HCT116 (cell line): Measurements from ENCODE around the gene PAMR1. TPM values are rescaled to one million over a fixed set of nuclear protein-coding genes. Genes with fewer than 3 reads are reported as not detected.

Source experiments
- ATAC-seq: fragments of 200-7000 bp; cut with Tn5 transposase; 2 replicates; pipeline ENCODE4 v1.9.1; 2020; ENCODE audit warnings: mild to moderate bottlenecking, moderate library complexity
- BruUV-seq: library from RNA; stranded (reverse); fragments of 400-500 nt; replicated peaks from 2 replicates; lab custom pipeline; 2021; lab: Mats Ljungman, UMichigan
- CTCF ChIA-PET: fragments of 300-600 bp; sonication (Branson Sonifier 250); formaldehyde crosslinking; loops from one replicate; lab custom pipeline; 2021; ENCODE audit warnings: antibody characterized with exemption; lab: Charles Lee
- POLR2A ChIA-PET: fragments of 300-600, 350-600 bp; sonication (Branson Sonifier 250); formaldehyde crosslinking; loops from one replicate; lab custom pipeline; 2021; ENCODE audit warnings: antibody characterized with exemption; lab: Charles Lee
- RAD21 ChIA-PET, 2 experiments: fragments of 300-600 bp; sonication (Branson Sonifier 250); formaldehyde crosslinking; loops; one replicate each; lab custom pipeline; 2023; ENCODE audit warnings: low total read pairs in 2 of 2; ENCODE audit not compliant: uncharacterized antibody in 2 of 2, unreplicated experiment in 2 of 2, low non-redundant PET in 1 of 2; lab: Charles Lee
- DNase-seq: peaks from one replicate; pipeline ENCODE4 v3.0.0-alpha.2; 2010; ENCODE audit warnings: low read depth, low spot score
- H2AFZ ChIP-seq: fragments of 200-600 bp; shearing (Covaris generic), sonication (generic); 2 replicates; pipeline ENCODE4 v1.6.1; 2017; ENCODE audit warnings: low read depth, mixed run types, mixed read lengths, antibody characterized with exemption, low read length; ENCODE audit not compliant: poor library complexity, severe bottlenecking
- H3K27ac ChIP-seq: 2 replicates; pipeline ENCODE4 v1.5.1; 2012; ENCODE audit warnings: low read depth, low read length
- H3K27me3 ChIP-seq: fragments of 200-600 bp; sonication (generic); 2 replicates; pipeline ENCODE4 v1.6.1; 2016; ENCODE audit warnings: mixed run types, low read length, mixed read lengths; ENCODE audit not compliant: insufficient read depth
- H3K36me3 ChIP-seq, 2 experiments: fragments of 200-500 bp in 1 of 2; fragments of 200-600 bp in 1 of 2; sonication (Bioruptor generic) in 1 of 2; sonication (generic) in 1 of 2; 2 replicates each; pipeline versions ENCODE4 v1.5.1 to v1.6.1; 2014 to 2016; ENCODE audit warnings: low read length in 2 of 2, inconsistent platforms in 1 of 2, mixed read lengths in 1 of 2, mixed run types in 1 of 2; ENCODE audit not compliant: insufficient read depth in 2 of 2, control insufficient read depth in 1 of 2
- H3K4me1 ChIP-seq, 2 experiments: fragments of 200-600 bp in 1 of 2; sonication (generic) in 1 of 2; 2 replicates each; pipeline versions ENCODE4 v1.5.1 to v1.6.1; 2012 to 2017; ENCODE audit warnings: low read length in 2 of 2, inconsistent platforms in 1 of 2, mild to moderate bottlenecking in 1 of 2, mixed read lengths in 1 of 2, mixed run types in 1 of 2, moderate library complexity in 1 of 2; ENCODE audit not compliant: insufficient read depth in 2 of 2, control insufficient read depth in 1 of 2
- H3K4me2 ChIP-seq: fragments of 200-600 bp; sonication (generic); 2 replicates; pipeline ENCODE4 v1.6.1; 2017; ENCODE audit warnings: mixed run types, low read length, mixed read lengths
- H3K4me3 ChIP-seq, 2 experiments: fragments of 200-600 bp in 1 of 2; sonication (generic) in 1 of 2; replicated peaks in 1 of 2; 2 replicates each; pipeline ENCODE4 v1.5.1; 2011 to 2016; ENCODE audit warnings: low read length in 2 of 2, control low read depth in 1 of 2, low read depth in 1 of 2, mild to moderate bottlenecking in 1 of 2, mixed read lengths in 1 of 2, mixed run types in 1 of 2
- H3K79me2 ChIP-seq: fragments of 200-600 bp; sonication (generic); 2 replicates; pipeline ENCODE4 v1.6.1; 2017; ENCODE audit warnings: mild to moderate bottlenecking, mixed run types, low read length, moderate library complexity, mixed read lengths; ENCODE audit not compliant: insufficient read depth
- H3K9ac ChIP-seq: fragments of 200-600 bp; sonication (generic); 2 replicates; pipeline ENCODE4 v1.6.1; 2016; ENCODE audit warnings: low read length, mixed read lengths
- H3K9me2 ChIP-seq: fragments of 200-600 bp; sonication (generic), shearing (Covaris generic); 2 replicates; pipeline ENCODE4 v1.6.1; 2017; ENCODE audit warnings: mixed run types, mild to moderate bottlenecking, moderate library complexity; ENCODE audit not compliant: insufficient read depth
- H3K9me3 ChIP-seq, 2 experiments: fragments of 200-500 bp in 1 of 2; fragments of 200-600 bp in 1 of 2; sonication (Bioruptor generic) in 1 of 2; sonication (generic) in 1 of 2; 2 replicates each; pipeline ENCODE4 v1.6.1; 2014 to 2017; ENCODE audit warnings: low read length in 2 of 2, mixed read lengths in 2 of 2, inconsistent platforms in 1 of 2, low read depth in 1 of 2, mild to moderate bottlenecking in 1 of 2, mixed run types in 1 of 2, moderate library complexity in 1 of 2; ENCODE audit not compliant: control insufficient read depth in 1 of 2, insufficient read depth in 1 of 2
- H4K20me1 ChIP-seq: fragments of 200-600 bp; sonication (generic), shearing (Covaris generic); 2 replicates; pipeline ENCODE4 v1.6.1; 2017; ENCODE audit warnings: mixed run types, mild to moderate bottlenecking, moderate library complexity; ENCODE audit not compliant: insufficient read depth
- EZH2 ChIP-seq: fragments of 200-600 bp; sonication (generic); IDR thresholded peaks from 2 replicates; pipeline ENCODE4 v1.6.1; 2017; ENCODE audit warnings: antibody characterized with exemption, mixed run types
- RAD21 ChIP-seq: IDR thresholded peaks from 2 replicates; pipeline ENCODE4 v1.6.1; 2012; ENCODE audit warnings: low read depth, mild to moderate bottlenecking
- intact Hi-C: fragments of 100-400 bp; cut with micrococcal nuclease; formaldehyde crosslinking; loops from 2 replicates; pipeline ENCODE4 v1.10.0; 2022
- total RNA-seq: library from RNA; stranded (reverse); gene quantifications from one replicate; pipeline ENCODE4 v1.2.1, GENCODE V29; 2021; ENCODE audit not compliant: unreplicated experiment
- TF ChIP-seq, protein P1 (sequence below), 3 experiments: fragments of 200-600 bp in 1 of 3; sonication (generic) in 1 of 3; IDR thresholded peaks in 2 of 3; conservative IDR thresholded peaks in 1 of 3; 2 replicates each; pipeline ENCODE4 v1.5.1; 2012 to 2017; ENCODE audit warnings: low read depth in 2 of 3, low read length in 2 of 3, antibody characterized with exemption in 1 of 3, borderline replicate concordance in 1 of 3, control low read depth in 1 of 3, mild to moderate bottlenecking in 1 of 3, mixed read lengths in 1 of 3, mixed run types in 1 of 3, moderate library complexity in 1 of 3; ENCODE audit not compliant: insufficient read depth in 1 of 3

The PAMR1 gene
- total RNA-seq, 1 experiment from 2014 or later = not detected

GRCh38 chr11:35486446-35486845 is 39.0 kb downstream of the PAMR1 start:
- intact Hi-C loops = loop anchor here (5.0 kb wide), 2 partner anchors 131 to 559 kb away; partner anchors contain the start of gene FJX1
- Histone ChIP-seq H3K9ac (no peak overlapping the region), H4K20me1 (no peaks in the 10 kb centered on the region), H3K4me1 (peaks cover 0 to 4% of the 10 kb centered on the region in 2 experiments; a peak in 1 of 4 replicates), H3K27me3 (no peaks in the 10 kb centered on the region)
- no TSS peak for BruUV-seq
- TF ChIP-seq, protein P1, sequence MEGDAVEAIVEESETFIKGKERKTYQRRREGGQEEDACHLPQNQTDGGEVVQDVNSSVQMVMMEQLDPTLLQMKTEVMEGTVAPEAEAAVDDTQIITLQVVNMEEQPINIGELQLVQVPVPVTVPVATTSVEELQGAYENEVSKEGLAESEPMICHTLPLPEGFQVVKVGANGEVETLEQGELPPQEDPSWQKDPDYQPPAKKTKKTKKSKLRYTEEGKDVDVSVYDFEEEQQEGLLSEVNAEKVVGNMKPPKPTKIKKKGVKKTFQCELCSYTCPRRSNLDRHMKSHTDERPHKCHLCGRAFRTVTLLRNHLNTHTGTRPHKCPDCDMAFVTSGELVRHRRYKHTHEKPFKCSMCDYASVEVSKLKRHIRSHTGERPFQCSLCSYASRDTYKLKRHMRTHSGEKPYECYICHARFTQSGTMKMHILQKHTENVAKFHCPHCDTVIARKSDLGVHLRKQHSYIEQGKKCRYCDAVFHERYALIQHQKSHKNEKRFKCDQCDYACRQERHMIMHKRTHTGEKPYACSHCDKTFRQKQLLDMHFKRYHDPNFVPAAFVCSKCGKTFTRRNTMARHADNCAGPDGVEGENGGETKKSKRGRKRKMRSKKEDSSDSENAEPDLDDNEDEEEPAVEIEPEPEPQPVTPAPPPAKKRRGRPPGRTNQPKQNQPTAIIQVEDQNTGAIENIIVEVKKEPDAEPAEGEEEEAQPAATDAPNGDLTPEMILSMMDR (IDR thresholded peaks at IDR 0.05 in 2 of 3, conservative IDR thresholded peaks at IDR 0.05 in 1 of 3; ENCODE audit: borderline replicate concordance in 1 of 3, insufficient read depth in 1 of 3, low read depth in 2 of 3, low read length in 2 of 3) = peak in 2 of 3 experiments; percentile 23 to 38; a peak in 2 of 6 replicates
- no peak for TF ChIP-seq EZH2
- TF ChIP-seq, all 23 proteins: peak for 1
- Histone ChIP-seq H3K9me2 (no peaks in the 10 kb centered on the region), H3K9me3 (peaks cover 0 to 6% of the 10 kb centered on the region in 2 experiments; a peak in 1 of 4 replicates), H3K79me2 (no peaks in the 10 kb centered on the region), H3K4me2 (no peak overlapping the region), H2AFZ (no peak overlapping the region), H3K4me3 (no peak overlapping the region), H3K36me3 (no peaks in the 10 kb centered on the region), H3K27ac (no peak overlapping the region)
- ChIA-PET POLR2A (no interaction called here), CTCF (interaction anchor here (0.8 to 2.3 kb wide), 3 partner anchors 104 to 772 kb away, joined by 3 to 11 read pairs (median 3); no protein-coding TSS in a partner anchor), RAD21 (interaction anchor here in 1 of 2 experiments (1.4 kb wide), 1 partner anchor 780 kb away, joined by 3 read pairs; no protein-coding TSS in a partner anchor)
- peak; percentile 44 for ATAC-seq
- DNase-seq = peak; percentile 13

- no peak overlapping the region for H3K27ac ChIP-seq
- no TSS peak for BruUV-seq
- intact Hi-C loops = loop anchor here (1.0 to 5.0 kb wide), 3 partner anchors 132 to 665 kb away; partner anchors contain the start of gene FJX1
- H3K9me2 ChIP-seq = no peaks in the 10 kb centered on the region
- H3K9ac ChIP-seq = no peak overlapping the region
- RAD21 ChIA-PET = interaction anchor here in 1 of 2 experiments (1.4 kb wide), 1 partner anchor 780 kb away, joined by 3 read pairs; no protein-coding TSS in a partner anchor
- H3K27me3 ChIP-seq = no peaks in the 10 kb centered on the region
- H2AFZ ChIP-seq = peak overlapping the region; percentile 73
- CTCF ChIA-PET = interaction anchor here (0.8 to 2.3 kb wide), 8 partner anchors 13 to 780 kb away, joined by 3 to 11 read pairs (median 4); no protein-coding TSS in a partner anchor
- TF ChIP-seq EZH2 (no peak), RAD21 (peak; percentile 71)
- TF ChIP-seq, protein P1 (IDR thresholded peaks at IDR 0.05 in 2 of 3, conservative IDR thresholded peaks at IDR 0.05 in 1 of 3; ENCODE audit: borderline replicate concordance in 1 of 3, insufficient read depth in 1 of 3, low read depth in 2 of 3, low read length in 2 of 3) = peak; percentile 71 to 93 (median 92)
- no peaks in the 10 kb centered on the region for H3K36me3 ChIP-seq
- no peaks in the 10 kb centered on the region for H4K20me1 ChIP-seq
- peak; percentile 73 for DNase-seq
- H3K4me1 ChIP-seq = peaks cover 0 to 4% of the 10 kb centered on the region in 2 experiments; a peak in 1 of 4 replicates
- H3K4me2 ChIP-seq = peak overlapping the region; percentile 34
- H3K79me2 ChIP-seq = no peaks in the 10 kb centered on the region
- POLR2A ChIA-PET = no interaction called here
- peak; percentile 99 for ATAC-seq
- no peak overlapping the region for H3K4me3 ChIP-seq
- peaks cover 0 to 6% of the 10 kb centered on the region in 2 experiments; a peak in 1 of 4 replicates for H3K9me3 ChIP-seq
Measured at GRCh38 chr11:35485656-35486322, 39.6 kb downstream of the PAMR1 start.
